ENCODE results near the gene HIRIP3.

HIRIP3 gene

DNA sequence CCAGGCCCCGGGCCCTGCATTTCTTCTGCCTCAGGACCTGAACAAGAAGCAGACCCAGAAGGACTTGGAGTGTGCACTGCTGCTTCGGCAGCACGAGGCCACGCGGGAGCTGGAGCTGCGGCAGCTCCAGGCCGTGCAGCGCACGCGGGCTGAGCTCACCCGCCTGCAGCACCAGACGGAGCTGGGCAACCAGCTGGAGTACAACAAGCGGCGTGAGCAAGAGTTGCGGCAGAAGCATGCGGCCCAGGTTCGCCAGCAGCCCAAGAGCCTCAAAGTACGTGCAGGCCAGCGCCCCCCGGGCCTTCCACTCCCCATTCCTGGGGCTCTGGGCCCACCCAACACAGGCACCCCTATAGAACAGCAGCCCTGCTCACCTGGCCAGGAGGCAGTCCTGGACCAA lies 9.2 kb downstream of the HIRIP3 start:
- intact Hi-C loops (cut with DNase I): no loop called here
- peak in 3 of 10 donors; percentile 33 to 79 (median 71) for DNase-seq

DNA sequence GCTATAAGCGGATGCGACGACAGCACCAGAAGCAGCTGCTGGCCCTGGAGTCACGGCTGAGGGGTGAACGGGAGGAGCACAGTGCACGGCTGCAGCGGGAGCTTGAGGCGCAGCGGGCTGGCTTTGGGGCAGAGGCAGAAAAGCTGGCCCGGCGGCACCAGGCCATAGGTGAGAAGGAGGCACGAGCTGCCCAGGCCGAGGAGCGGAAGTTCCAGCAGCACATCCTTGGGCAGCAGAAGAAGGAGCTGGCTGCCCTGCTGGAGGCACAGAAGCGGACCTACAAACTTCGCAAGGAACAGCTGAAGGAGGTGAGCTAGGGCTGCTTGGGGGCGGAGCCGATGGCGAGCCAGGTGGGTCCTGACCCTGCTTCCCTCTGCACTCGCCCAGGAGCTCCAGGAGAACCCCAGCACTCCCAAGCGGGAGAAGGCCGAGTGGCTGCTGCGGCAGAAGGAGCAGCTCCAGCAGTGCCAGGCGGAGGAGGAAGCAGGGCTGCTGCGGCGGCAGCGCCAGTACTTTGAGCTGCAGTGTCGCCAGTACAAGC lies 10.1 kb downstream of the HIRIP3 start:
- intact Hi-C loops (cut with DNase I): no loop called here
- peak in 3 of 10 donors; percentile 64 to 74 (median 67) for DNase-seq

DNA sequence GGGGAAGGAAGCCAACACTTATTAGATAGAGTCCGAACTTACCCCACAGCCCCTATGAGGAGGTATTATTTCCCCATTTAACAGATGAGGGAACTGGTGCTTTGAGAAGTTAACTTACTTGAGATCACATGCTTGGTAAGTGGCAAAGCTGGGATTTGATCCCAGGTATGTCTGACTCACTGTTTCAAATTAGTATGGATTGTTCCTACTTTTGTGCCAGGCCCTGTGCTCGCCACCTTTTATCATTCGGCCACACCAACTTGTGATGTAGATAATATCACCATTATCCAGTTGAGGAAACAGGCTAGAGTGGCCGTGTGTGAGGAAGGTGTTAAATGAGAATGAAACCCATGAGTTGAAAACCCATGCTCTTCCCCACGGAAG lies 10.7 kb downstream of the HIRIP3 start:
- intact Hi-C loops (cut with DNase I): no loop called here
- peak in 1 of 10 donors; percentile 0 for DNase-seq

DNA sequence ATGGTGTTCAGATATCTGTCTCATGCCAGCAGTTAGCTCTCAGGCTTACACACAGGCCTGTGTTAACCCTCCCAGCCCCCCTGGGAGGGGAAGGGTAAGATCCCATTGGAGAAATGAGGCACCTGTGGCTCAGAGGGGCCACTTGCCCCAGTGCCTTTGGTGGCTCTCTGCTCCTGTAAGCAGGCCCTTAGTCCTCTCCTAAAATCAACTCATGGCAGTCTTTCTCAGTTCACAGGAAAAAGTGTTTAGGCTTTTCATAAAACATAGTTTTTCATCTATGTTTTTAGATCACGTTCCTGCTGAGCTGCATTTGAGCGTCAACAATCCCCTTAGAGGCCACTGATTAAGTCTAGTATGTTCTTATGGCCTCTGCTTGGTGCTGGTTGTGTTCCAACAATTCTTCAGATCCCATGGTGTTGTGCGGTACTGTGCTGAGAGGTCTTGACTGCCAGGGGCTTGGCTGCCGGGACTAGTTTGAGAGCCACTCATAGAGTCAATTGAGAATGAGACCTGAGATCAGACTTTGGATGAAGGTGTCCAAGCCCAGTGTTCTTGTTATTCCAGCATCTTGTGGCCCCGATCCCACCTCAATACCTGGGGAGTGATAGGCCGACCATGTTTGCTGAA lies 11.2 kb downstream of the HIRIP3 start:
- DNase-seq: peak in 2 of 10 donors; percentile 14 to 35
- intact Hi-C loops (cut with DNase I): no loop called here

DNA sequence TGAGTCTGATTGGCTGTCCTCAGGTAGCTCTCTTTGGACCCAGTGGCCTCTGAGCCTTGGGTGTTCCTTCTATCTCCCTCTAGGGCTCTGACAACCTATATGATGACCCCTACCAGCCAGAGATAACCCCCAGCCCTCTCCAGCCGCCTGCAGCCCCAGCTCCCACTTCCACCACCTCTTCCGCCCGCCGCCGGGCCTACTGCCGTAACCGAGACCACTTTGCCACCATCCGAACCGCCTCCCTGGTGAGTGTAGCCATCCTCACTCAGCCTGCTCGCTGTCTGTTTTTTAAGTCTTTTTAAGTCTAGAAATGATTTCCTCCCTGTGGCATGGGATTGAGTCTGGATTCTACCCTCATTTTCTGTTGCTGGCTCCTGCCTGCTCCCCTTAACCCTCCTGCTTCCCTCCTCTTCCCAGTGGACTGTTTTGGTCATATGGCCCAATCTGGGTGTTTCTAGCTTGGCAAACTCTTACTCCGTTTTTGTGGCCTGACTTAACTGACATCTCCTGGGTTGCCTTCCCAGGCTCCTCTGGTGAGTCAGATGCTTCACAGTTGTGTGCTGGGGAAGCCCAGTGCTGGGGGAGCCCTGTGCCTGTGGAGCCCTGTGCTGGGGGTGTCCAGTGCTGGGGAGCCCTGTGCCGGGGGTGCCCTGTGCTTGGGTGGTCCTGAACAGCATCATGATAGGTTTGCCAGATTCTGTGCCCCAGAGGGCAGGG lies 11.8 kb downstream of the HIRIP3 start:
- intact Hi-C loops (cut with DNase I): no loop called here
- DNase-seq: peak in 3 of 10 donors; percentile 28 to 46 (median 30)

DNA sequence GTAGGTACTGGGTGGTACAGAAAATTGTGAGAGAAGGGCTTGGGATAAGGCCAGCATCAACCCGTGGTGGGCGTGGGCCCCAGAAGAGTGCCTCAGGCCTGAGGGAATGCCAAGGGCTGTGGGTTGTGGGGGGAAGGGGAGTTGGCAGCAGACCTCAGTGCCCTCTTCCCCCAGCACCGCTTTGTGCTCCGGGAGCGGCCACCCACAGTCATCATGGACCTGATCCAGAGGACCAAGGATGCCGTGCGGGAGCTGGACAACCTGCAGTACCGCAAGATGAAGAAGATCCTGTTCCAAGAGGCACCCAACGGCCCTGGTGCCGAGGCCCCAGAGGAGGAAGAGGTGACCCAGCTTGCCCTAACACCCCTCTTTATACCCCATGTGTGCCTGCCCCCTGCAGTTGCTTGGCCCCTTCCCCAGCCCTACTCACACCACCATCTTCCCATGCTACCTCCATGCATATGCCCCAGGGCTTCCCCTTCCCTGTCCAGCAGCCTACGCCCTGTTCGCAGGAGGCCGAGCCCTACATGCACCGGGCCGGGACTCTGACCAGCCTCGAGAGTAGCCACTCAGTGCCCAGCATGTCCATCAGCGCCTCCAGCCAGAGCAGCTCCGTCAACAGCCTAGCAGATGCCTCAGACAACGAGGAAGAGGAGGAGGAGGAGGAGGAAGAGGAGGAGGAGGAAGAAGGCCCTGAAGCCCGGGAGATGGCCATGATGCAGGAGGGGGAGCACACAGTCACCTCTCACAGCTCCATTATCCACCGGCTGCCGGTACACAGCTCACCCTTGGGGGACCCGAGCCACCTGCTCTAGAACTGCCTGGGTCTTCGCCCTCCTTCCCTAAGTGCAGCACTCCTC lies 12.6 kb downstream of the HIRIP3 start:
- peak in 3 of 10 donors; percentile 24 to 73 (median 56) for DNase-seq
- intact Hi-C loops (cut with DNase I): no loop called here

DNA sequence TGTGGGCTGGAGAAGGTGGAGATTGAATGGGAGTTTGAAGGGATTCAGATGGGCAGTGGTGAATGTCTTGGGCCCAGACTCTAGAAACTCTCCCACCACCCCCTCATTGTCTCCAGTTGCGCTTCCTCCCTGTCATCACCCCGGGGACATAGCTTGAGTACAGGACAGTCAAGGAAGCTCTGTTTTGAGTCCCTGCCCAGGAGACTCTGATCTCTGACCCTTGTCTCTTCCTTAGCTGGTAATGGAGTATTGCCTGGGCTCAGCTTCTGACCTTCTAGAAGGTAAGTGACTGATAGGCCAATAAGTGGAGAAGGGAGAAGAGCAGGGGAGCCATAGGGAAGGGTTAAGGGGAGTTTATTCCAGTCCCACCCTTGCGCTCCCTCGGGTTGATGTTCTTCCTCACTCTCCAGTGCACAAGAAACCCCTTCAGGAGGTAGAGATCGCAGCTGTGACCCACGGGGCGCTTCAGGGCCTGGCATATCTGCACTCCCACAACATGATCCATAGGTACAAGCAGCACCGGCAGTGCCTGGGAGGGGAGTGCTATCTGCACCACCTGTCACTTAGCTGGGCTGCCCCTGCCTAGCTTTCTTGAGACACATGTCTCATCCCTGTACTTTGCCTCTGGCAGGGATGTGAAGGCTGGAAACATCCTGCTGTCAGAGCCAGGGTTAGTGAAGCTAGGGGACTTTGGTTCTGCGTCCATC lies 16.7 kb downstream of the HIRIP3 start:
- peak in 3 of 10 donors; percentile 35 to 57 (median 56) for DNase-seq
- intact Hi-C loops (cut with DNase I): no loop called here

DNA sequence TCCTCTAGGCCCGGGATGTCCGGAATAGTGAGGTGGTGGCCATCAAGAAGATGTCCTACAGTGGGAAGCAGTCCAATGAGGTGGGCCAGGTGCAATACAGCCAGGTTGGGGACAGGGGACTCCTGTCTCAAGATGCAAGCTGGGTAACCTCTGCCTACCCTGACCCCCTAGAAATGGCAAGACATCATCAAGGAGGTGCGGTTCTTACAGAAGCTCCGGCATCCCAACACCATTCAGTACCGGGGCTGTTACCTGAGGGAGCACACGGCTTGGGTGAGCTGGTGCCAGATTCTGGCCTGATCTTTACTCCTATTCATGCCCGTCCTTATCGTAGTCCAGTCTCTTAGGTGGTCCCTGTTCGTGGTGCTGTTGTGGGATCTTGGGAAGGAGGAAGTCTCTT lies 17.3 kb downstream of the HIRIP3 start:
- DNase-seq: peak in 2 of 10 donors; percentile 0 to 35
- intact Hi-C loops (cut with DNase I): no loop called here

DNA sequence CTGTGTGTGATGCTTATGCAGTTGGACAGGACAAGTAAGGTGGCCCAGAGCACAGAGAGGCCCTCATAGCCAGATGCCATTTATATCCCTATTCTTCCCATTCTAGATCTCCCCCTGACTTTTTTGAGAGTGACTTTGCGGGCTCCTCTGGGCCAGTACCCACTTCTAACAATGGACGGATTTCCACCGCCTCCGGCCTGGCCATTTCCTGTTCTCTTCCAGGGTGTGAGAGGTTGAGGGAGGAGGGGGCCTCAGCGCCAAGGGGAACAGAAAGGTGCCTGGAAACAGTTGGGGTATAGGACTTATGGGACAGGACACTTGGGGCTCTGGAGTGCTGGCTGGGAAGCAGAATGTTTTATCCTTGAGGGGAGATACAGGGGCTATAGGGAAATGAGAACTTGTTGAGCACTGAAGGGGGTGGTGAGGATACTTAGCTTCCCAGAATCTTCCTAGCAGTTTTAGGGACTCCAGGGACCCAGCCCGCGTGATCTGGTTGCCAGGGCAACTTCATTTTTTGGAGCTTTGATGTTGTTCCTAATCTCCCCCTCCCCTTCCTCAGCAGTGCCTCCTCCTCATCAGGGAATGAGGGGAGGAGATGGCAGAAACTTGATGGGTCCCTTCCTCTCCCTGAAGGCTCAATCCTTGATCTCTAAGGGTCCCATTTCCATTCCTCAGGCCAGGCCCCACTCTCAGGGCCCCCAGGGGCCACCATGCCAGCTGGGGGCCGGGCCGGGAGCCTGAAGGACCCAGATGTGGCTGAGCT lies 18.2 kb downstream of the HIRIP3 start:
- intact Hi-C loops (cut with DNase I): no loop called here
- DNase-seq: peak in 3 of 10 donors; percentile 39 to 66 (median 50)

DNA sequence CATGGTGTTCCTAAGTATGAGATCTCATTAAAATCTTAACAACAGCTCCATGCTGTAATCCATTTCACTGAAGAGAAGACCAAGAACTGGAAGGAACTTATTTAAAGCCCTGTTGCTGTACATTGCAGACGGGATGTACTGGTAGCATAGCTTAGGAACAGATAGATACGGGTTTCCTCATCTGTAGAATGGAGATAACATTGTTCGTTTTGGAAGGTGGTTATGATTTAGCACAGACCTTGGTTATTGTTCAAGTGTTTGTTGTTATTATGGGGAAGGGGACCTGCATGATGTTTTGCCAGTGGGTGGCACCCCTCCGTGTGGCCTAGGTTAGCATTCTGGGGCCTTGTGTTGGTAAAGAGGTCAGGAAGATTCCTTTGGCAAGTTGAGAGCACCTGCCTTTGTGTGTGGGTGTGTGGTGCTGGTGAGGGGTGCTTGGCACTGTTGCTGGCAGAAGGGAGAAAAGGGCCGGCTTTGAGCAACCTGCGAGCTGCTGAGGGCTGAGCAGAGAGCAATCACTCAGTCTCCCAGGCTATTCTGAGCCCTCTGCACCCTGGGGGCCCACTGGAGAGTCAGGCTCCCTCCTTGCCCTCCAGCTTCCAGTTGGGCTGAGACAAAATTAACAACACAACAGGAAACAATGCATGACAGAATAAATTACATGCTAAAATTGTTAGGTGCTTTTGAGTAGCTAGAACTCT lies 19.5 kb downstream of the HIRIP3 start:
- intact Hi-C loops (cut with DNase I): no loop called here

DNA sequence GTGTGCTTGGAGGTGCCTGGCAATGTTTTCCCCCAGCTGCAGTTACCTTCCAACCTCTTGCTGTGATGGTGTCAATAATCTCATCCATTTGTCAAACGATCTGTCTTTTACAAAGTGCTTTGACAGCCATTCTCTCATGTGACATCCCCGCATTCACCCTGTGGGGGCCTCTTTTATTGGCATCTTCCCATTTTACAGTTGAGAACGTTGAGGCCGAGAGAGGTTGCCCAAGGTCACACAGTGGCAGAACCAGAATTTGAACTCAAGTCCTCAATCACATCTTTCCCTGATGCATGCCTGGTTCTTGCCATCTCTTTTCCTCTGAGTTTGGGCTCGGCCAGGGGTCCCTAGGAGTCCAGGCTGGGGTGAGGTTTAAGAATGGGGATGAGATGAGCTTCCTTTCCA lies 20.3 kb downstream of the HIRIP3 start:
- DNase-seq: no peak
- intact Hi-C loops (cut with DNase I): no loop called here

More for the DNA sequence above, 19.5 kb downstream of the HIRIP3 start:
- DNase-seq: peak in 3 of 10 donors; percentile 49 to 84 (median 70)

DNA sequence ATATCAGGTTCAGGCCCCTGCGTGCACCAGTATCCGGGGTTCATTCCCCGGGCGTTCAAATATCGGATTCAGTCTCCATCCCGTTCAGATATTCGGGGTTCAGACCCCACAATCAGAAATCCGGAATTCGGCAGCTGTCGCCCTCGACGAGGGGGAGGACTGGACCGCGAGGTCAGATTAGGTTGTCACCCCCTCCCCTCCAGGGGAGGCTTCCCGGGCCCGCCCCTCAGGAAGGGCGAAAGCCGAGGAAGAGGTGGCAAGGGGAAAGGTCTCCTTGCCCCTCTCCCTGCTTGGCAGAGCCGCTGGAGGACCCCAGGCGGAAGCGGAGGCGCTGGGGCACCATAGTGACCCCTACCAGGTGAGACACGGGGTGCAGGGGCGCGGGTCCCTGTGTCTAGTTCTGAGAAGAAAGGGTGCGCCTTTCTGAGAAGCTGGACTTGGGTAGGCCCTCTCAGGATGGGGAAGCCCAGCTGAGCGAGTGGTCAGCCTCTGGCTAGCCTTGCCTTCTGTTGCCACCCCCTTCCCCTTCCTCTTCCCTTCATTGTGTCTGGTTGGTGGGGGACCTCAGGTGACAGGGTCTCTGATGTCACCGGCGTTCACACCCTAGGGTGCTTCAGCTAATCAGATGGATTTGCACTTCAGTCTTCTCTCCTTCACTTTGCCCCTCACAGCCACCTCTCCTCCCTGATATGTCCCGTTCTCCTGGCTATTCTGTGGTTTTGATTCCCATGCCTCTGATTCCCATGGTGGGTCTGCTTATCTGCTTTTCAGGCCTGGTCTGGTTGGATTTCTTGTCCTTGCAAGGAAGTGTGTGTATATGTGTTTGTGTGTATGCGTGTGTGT lies 20.9 kb downstream of the HIRIP3 start:
- intact Hi-C loops (cut with DNase I): loop anchor here (5.0 kb wide), 1 partner anchor 112 kb away; the partner anchor contains the start of gene CDIPT
- peak in 3 of 10 donors; percentile 70 to 83 (median 75) for DNase-seq

DNA sequence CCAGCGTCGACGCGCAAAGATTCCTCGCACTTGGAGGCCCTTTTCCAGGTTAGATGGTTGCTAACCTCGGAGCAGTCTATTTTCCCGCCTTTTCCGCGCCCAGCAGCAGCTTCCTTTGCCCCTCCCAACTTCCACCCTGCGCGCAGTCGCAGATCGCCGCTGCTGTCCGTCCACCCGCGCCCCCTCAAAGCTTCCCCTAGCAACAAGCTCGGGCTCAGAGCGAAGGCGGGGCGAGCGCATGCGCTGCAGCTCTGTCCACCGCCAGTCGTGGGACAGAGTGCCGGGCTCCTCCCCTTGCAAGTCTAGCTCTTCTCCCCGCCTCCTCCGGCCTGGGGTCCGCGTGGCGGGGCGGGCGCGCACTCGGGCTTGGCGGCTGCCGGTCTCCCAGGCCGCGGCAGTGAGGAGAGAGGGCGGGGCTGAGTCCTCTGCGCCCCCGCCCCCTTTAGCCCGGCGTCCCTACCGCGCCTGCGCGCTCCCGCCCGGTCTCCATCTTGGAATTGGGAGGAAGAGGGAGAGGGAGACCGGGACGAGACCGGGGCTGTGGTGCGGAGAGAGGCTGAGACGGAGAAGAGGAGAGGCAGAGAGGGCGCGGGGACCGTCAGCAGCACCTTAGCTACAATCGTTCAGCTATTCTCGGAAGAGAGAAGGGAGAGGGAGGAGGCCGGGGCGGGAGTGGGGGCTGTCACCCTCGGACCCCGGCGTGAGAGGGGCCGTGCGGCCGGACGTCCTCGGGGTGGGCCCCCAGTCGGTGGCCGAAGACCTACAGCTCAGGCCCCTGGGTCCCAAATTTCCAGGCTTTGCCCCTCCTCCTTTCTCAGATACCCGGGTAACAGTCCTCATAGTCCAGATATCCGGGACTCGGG lies 21.8 kb downstream of the HIRIP3 start, which contains the start of gene TAOK2:
TAOK2 (plus strand) TSS at position 485 of the 863 bp plus-strand sequence. CDS start 3,905 bp downstream, outside the sequence.
- peak; percentile 97 to 100 (median 99) for DNase-seq
- intact Hi-C loops (cut with DNase I): loop anchor here (1.0 to 5.0 kb wide), 3 partner anchors 22 to 111 kb away; partner anchors contain the start of genes CDIPT, HIRIP3 and SEZ6L2

DNA sequence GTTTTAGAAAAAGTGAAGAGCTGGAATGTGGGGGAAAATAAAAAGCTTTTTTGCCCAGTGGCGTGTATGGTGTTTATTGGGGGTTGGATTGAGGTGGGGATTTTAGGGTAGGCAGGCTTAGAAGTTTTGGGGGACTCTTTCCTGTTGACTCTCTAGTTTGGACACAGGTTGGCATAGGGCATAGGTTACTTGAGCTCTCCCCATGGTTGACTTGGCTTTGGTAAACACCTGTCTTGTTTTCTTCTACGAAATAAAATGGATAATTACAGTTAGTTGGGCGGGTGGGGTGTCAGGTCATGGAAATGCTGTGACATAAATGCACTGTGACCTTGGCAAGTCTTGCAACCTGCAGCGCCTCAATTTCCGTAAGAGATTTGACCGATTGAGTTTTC lies 22.4 kb downstream of the HIRIP3 start:
- intact Hi-C loops (cut with DNase I): loop anchor here (1.0 to 5.0 kb wide), 3 partner anchors 22 to 111 kb away; partner anchors contain the start of genes CDIPT, HIRIP3 and SEZ6L2
- peak in 1 of 10 donors; percentile 5 for DNase-seq

DNA sequence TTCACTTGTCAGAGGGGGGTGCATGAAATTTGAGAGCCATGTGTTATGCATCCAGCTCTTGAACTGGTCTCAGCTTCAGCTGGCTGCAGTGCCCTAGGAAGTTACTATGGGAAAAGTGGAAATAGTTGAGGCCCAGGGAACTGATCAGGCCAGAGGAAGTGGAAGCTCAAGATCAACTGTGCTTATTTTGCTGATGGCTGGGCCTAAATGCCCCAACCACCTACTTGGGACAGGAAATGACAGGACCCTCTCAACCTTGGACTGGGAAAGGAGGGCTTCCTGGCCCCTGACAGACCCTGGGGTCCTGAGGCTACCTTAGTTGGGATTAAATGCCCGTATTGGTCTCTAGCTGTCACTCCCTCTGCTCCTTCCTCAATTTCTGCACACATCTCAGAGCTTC lies 22.9 kb downstream of the HIRIP3 start:
- peak in 1 of 10 donors; percentile 1 for DNase-seq
- intact Hi-C loops (cut with DNase I): loop anchor here (2.0 to 5.0 kb wide), 2 partner anchors 74 to 110 kb away; partner anchors contain the start of genes CDIPT and SEZ6L2

DNA sequence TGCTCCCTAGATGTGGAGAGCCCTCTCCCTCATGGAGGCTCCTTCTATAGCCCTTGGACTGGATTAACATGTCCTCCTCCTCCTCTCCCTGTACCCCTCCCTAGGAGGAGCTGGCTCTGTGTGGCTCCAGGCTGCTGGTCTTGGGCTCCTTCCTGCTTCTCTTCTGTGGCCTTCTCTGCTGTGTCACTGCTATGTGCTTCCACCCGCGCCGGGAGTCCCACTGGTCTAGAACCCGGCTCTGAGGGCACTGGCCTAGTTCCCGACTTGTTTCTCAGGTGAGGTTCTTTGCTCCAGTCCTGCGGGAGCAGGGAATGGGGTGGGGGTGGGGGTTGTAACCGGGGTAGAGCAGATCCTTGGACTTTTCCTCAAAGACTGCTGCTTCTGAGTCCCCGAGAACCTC lies 24.1 kb downstream of the HIRIP3 start:
- peak in 1 of 10 donors; percentile 22 for DNase-seq
- intact Hi-C loops (cut with DNase I): loop anchor here (5.0 kb wide), 1 partner anchor 109 kb away; the partner anchor contains the start of gene CDIPT
